Endodermal cell (in vitro differentiated cells): ENCODE data around the gene ABLIM2. TPM values are rescaled to one million over a fixed set of nuclear protein-coding genes. Genes with fewer than 3 reads are reported as not detected.
A peak's percentile ranks its signal among the peaks of the same experiment; 100 is the strongest.

Experiments
- DNase-seq: peaks from one replicate; pipeline ENCODE4 v3.0.0-alpha.2; 2017
- H3K27ac ChIP-seq: 2 replicates; pipeline ENCODE4 v1.5.1; 2013; ENCODE audit warnings: mild to moderate bottlenecking, low read depth, low read length, moderate library complexity
- H3K27me3 ChIP-seq: 2 replicates; pipeline ENCODE4 v1.6.1; 2013; ENCODE audit warnings: mild to moderate bottlenecking, low read length, moderate library complexity; ENCODE audit not compliant: insufficient read depth, control insufficient read depth, poor library complexity, severe bottlenecking
- H3K36me3 ChIP-seq: 2 replicates; pipeline ENCODE4 v1.7.0; 2013; ENCODE audit warnings: mild to moderate bottlenecking, low read length, moderate library complexity; ENCODE audit not compliant: control insufficient read depth, insufficient read depth
- H3K4me1 ChIP-seq: one replicate; pipeline ENCODE4 v1.7.0; 2013; ENCODE audit warnings: low read length; ENCODE audit not compliant: control insufficient read depth, insufficient read depth
- H3K4me3 ChIP-seq: 2 replicates; pipeline ENCODE4 v1.5.1; 2013; ENCODE audit warnings: mild to moderate bottlenecking, low read length, moderate library complexity
- H3K9ac ChIP-seq: 2 replicates; pipeline ENCODE4 v1.6.1; 2013; ENCODE audit warnings: mild to moderate bottlenecking, low read length, moderate library complexity; ENCODE audit not compliant: poor library complexity, severe bottlenecking; ENCODE audit errors: extremely low read depth
- H3K9me3 ChIP-seq: 2 replicates; pipeline ENCODE4 v1.6.1; 2013; ENCODE audit warnings: mild to moderate bottlenecking, low read length, moderate library complexity; ENCODE audit not compliant: control insufficient read depth
- H3K27ac Mint-ChIP-seq: 2 replicates; pipeline ENCODE4 v1.8.0; 2020; ENCODE audit warnings: mixed read lengths
- H3K27me3 Mint-ChIP-seq: 2 replicates; pipeline ENCODE4 v1.8.0; 2021; ENCODE audit warnings: mild to moderate bottlenecking, mixed read lengths; ENCODE audit not compliant: insufficient read depth
- H3K36me3 Mint-ChIP-seq: 2 replicates; pipeline ENCODE4 v1.8.0; 2020; ENCODE audit warnings: low read depth, mixed read lengths
- H3K4me1 Mint-ChIP-seq: 2 replicates; pipeline ENCODE4 v1.8.0; 2020; ENCODE audit warnings: mixed read lengths
- H3K4me3 Mint-ChIP-seq: 2 replicates; pipeline ENCODE4 v1.8.0; 2020; ENCODE audit warnings: mild to moderate bottlenecking, moderate library complexity, mixed read lengths
- H3K9me3 Mint-ChIP-seq: 2 replicates; pipeline ENCODE4 v1.8.0; 2020; ENCODE audit warnings: mild to moderate bottlenecking, mixed read lengths
- CTCF ChIP-seq: fragments of 200-600 bp; sonication (generic); conservative IDR thresholded peaks from 2 replicates; pipeline ENCODE4 v1.5.0; 2021; ENCODE audit warnings: antibody characterized with exemption, mild to moderate bottlenecking
- WGBS, 2 experiments: methylation state at CpG; one replicate each; pipeline versions ENCODE4 v1.1.5 to v1.1.7; 2013; ENCODE audit warnings: missing lambda C conversion rate in 2 of 2, mixed read lengths in 1 of 2; ENCODE audit not compliant: insufficient coverage in 1 of 2, insufficient read length in 1 of 2; 5-methylcytosine and 5-hydroxymethylcytosine counted together
- total RNA-seq, 2 donors: library from RNA; stranded (reverse); fragmentation: NEBNext Ultra II Directional in 1 of 2; extraction: Animal tissue kit (Norgen Biotek cat#: 25700) in 1 of 2; gene quantifications; 2 replicates in 1 of 2; 3 replicates in 1 of 2; pipeline ENCODE4 v1.2.1, GENCODE V29; 2021

Gene ABLIM2
- total RNA-seq, 2 donors from 2014 or later = 0.35 to 1.6 TPM

GRCh38 chr4:8205241-8205707, 46.7 kb upstream of the ABLIM2 start:
- no peaks in the 10 kb centered on the region for H3K4me1 ChIP-seq
- no peak for DNase-seq
- H3K27me3 ChIP-seq = no peaks in the 10 kb centered on the region
- H3K27ac Mint-ChIP-seq = no peak overlapping the region
- H3K9ac ChIP-seq = no peak overlapping the region
- no peaks in the 10 kb centered on the region for H3K27me3 Mint-ChIP-seq
- peaks cover 9% of the 10 kb centered on the region for H3K4me1 Mint-ChIP-seq
- no peak overlapping the region for H3K4me3 Mint-ChIP-seq
- TF ChIP-seq CTCF = no peak
- no peaks in the 10 kb centered on the region for H3K9me3 Mint-ChIP-seq
- H3K4me3 ChIP-seq = no peak overlapping the region
- no peak overlapping the region for H3K27ac ChIP-seq
- H3K36me3 Mint-ChIP-seq = no peaks in the 10 kb centered on the region
- no peaks in the 10 kb centered on the region for H3K36me3 ChIP-seq
- no peaks in the 10 kb centered on the region for H3K9me3 ChIP-seq
- WGBS, 2 experiments = 91 to 92% methylated on average over 9 to 19 of the region's 19 CpGs

- no peaks in the 10 kb centered on the region for H3K36me3 ChIP-seq
- no peak overlapping the region for H3K4me3 Mint-ChIP-seq
- no peaks in the 10 kb centered on the region for H3K9me3 ChIP-seq
- no peak overlapping the region for H3K4me3 ChIP-seq
- H3K36me3 Mint-ChIP-seq = no peaks in the 10 kb centered on the region
- H3K27me3 ChIP-seq = no peaks in the 10 kb centered on the region
- WGBS, 2 experiments = 91 to 96% methylated on average over 20 to 31 of the region's 31 CpGs
- peaks cover 7% of the 10 kb centered on the region for H3K4me1 Mint-ChIP-seq
- H3K27ac Mint-ChIP-seq = peak overlapping the region; percentile 58
- H3K27ac ChIP-seq = no peak overlapping the region
- no peaks in the 10 kb centered on the region for H3K4me1 ChIP-seq
- no peak overlapping the region for H3K9ac ChIP-seq
- no peaks in the 10 kb centered on the region for H3K27me3 Mint-ChIP-seq
- TF ChIP-seq CTCF = no peak
- H3K9me3 Mint-ChIP-seq = no peaks in the 10 kb centered on the region
- no peak for DNase-seq
These were observed 46.1 kb upstream of the ABLIM2 start for GRCh38 chr4:8204576-8205227.

- Histone ChIP-seq H3K4me1 (no peaks in the 10 kb centered on the region), H3K9me3 (no peaks in the 10 kb centered on the region), H3K36me3 (no peaks in the 10 kb centered on the region), H3K27ac (no peak overlapping the region), H3K4me3 (no peak overlapping the region), H3K27me3 (no peaks in the 10 kb centered on the region), H3K9ac (no peak overlapping the region)
- H3K4me1 Mint-ChIP-seq = peaks cover 1% of the 10 kb centered on the region
- TF ChIP-seq CTCF = no peak
- H3K4me3 Mint-ChIP-seq = no peak overlapping the region
- no peaks in the 10 kb centered on the region for H3K36me3 Mint-ChIP-seq
- no peak overlapping the region for H3K27ac Mint-ChIP-seq
- WGBS, 2 experiments = 92% methylated on average over 10 of the region's 10 CpGs; no CpG with 5 or more reads in 1 of the 2 experiments
- no peaks in the 10 kb centered on the region for H3K9me3 Mint-ChIP-seq
- H3K27me3 Mint-ChIP-seq = no peaks in the 10 kb centered on the region
- no peak for DNase-seq
These were observed 45.2 kb upstream of the ABLIM2 start for GRCh38 chr4:8203817-8204216.
